Stimulated activated CD8-positive, alpha-beta memory T cell treated with anti-CD3 and anti-CD28 coated beads, Interleukin-15, amount 100 ng/mL, for 48 hours (primary cell): Measurements from ENCODE around the gene FADS2.

Experiments used
- DNase-seq, 2 donors: peaks; one replicate each; pipeline ENCODE4 v3.0.0-alpha.2; 2020; ENCODE audit warnings: low read depth in 2 of 2

FADS2 gene

DNA sequence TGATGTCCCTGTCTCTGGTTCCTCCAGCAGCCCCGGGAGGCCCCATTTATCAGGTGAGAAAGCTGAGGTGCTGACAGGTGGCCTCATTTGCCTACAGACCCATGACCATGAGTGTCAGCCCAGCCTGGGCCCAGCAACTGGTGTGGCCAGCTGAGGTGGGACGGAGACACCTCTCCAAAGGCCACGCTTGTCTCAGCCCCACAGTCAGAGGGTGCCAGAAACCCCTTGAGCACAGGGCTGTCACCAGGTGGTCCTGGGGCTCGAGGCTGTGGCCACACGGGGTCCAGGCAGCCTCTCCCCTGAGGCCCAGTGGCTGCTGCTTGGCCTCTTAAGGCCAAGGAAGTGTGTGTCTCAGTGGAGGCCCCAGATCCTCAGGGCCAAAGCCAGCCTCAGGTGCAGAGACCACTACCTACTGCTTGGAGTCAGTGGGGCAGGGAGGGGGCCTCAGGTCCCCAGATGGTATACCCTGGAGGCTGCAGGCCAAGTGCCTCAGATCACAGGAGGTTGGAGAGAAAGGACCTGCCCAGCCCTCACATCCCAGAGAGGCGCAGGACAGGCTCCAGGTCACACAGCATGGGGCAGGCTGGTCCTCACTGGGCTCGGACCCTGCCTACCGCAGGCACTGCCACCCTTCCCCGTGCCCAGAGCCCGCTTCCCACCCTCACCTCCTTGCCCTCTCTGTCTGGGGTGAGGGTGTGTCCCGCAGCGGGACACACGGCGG lies 77.9 kb downstream of the FADS2 start:
- DNase-seq: no peak

DNA sequence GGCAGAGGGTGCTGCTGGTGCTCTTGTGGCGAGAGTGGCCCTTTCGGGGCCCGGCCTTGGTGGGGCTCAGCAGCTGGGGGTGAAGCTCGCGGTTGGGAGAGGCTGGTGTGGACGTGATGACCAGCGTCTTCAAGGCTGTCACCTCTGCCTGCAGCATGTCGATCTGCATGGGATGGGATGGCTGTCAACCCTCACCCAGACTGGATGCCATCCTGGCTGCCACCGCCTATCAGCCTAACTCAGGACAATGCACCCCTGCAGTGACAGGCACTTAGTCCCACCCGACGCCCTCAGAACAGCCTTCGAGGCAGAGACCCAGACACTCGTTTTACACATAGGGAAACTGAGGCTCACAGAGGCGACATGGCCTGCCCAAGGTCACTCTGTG lies 78.4 kb downstream of the FADS2 start:
- DNase-seq: no peak

DNA sequence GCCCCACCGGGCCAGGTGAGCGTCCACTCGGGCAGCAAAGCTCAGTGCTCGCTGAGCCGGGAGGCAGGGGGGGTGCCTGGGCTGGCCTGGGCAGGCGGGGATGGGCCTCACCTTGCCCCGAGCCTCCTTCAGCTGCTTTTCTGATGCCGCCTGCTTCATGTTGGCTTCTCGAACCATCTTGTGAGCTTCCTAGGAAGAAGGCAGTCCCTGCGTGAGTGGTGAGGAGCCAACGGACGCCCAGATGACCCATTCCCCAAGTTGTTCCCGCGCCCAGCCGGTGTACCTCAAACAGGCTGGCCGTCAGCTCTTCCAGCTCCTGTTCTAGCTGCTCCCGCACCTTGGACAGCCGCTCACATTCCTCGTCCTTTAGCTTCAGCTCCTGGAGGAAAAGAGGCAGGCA lies 79.2 kb downstream of the FADS2 start:
- DNase-seq: no peak

DNA sequence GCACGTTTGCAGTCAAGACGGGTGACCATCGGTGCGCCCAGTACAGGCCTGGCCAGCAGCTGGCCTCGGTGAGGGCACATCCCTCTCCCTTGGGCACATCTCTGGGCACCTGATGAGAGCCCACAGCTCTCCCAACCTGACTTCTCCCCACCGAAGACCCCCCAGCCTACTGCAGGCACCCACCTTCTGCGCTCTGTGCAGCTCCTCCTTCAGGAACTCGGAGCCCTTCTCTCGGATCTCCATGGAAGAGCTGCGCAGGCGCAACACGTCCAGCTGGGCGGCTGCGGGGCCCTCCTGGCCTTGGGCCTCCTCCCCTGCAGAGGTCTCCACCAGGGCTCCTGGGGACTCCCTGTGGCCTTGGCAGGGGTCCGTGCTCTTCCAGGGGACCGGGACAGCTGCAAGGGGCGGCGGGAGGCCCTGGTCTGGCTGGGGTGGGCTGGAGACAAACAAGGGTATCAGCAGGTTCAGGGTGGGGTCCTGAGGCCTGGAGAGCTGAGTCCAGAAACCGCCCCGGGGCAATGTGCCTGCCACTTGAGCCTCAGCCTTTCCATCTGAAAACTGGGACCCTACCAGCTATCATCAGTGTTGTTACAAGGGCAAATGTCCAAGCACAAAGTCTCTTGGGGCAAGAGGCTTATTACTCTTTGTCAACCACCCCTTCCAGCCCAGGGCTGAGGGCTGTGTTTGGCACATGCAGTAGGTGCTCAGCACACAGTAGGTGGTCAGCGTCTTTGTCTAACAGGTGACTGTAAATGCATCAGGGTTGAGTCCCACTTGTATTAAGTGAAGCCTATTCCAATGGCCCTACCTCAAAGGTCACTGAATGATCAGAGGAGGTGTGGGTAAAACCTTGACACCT lies 80.0 kb downstream of the FADS2 start:
- no peak for DNase-seq

DNA sequence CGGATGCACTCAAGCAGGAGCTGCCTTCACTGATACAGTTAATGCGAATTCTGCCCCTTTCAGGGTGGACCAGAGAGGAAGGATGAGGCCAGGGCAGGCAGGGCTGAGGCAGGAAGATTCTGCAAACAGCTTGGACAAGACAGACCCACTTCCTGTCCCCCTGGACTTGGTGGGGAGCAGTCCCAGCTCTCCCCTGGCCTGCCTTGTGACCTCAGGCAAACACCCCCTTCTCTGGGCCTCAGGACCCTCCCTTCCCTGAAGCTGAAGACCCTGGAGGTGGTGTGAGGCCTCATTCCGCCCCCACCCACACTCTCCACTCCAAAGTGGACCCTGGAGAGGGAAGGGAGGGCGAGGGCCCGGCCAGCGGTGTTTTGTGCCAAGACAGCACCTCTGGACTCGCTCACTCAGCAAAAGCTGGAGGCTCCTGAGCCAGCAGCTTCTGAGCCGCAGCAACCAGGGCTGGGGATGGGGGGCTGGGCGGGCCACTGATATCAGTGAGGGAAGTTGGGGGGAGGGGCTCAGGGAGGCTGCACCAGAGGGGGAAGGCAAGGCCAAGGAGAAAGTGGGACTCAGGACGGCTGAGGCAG lies 80.7 kb downstream of the FADS2 start:
- DNase-seq: no peak

DNA sequence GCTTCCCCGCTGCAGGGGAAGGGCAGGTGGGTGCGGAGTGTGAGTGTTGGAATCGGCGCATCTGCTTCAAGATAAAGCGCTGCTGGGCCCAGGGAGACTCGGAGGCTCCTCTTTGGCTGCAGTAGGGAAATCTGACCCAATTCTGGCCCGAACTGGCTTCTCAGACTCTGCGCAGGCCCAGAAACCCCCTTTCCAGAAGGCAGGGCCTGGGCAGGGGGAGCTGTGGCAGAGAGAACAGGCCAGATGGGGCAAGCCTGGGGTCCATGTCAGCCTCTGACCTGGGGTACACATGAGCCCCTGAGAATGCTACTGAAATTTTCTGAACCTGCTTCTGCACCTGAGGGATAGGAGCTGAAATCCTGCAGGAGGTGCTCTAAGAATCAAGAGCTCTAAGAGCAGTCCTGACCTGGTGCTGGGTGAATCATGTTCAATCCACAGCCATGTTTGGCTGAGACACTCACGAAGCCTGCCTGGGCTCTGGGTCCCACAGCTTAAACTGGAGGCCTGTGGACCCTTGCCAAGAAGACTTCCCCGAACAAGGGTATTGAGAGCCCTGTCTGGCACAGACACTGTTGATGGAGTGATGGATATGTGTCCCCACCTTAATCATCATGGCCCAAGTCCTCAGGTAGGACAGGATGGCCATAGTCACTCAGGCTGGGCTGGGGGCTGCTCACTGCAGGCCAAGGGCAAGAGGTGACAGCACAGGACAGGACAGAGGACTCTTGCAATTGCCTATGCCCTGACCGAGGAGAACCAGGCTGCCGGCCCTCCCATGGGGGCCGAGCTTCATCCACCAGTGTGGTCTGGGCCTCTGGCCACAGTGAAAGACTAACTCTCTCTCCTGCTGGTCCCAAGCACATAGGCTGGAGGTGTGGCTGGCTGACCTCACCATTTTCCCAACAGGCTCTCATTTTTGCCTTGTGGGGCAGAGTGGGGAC lies 82.4 kb downstream of the FADS2 start:
- DNase-seq: no peak

DNA sequence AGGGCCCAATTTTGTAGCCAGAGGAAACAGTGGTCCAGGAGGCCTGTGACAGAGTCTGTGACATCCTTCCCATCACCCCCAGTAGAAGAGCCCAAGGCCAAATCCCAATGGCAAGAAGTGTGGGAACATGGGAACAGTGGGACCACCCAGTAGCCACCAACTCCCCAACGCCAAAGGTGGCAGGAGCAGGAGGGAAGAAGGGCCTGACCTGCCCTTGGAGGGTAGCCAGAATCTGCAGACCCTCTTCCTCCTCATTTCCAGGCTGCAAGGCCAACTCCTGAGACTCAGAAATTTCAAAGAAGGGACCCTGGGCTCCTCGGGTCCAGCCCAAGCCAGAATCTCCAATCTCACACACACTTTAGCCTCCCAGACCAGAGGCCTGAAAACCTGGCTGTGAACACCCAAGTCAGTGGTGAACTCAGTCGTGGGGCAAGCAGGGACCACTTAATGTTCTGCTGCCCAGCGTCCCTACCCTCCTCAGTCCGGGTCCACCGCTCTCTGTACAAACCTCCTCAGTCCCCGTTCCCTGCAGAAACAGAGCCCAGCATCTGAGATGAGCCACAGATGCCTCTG lies 83.1 kb downstream of the FADS2 start:
- DNase-seq: no peak

DNA sequence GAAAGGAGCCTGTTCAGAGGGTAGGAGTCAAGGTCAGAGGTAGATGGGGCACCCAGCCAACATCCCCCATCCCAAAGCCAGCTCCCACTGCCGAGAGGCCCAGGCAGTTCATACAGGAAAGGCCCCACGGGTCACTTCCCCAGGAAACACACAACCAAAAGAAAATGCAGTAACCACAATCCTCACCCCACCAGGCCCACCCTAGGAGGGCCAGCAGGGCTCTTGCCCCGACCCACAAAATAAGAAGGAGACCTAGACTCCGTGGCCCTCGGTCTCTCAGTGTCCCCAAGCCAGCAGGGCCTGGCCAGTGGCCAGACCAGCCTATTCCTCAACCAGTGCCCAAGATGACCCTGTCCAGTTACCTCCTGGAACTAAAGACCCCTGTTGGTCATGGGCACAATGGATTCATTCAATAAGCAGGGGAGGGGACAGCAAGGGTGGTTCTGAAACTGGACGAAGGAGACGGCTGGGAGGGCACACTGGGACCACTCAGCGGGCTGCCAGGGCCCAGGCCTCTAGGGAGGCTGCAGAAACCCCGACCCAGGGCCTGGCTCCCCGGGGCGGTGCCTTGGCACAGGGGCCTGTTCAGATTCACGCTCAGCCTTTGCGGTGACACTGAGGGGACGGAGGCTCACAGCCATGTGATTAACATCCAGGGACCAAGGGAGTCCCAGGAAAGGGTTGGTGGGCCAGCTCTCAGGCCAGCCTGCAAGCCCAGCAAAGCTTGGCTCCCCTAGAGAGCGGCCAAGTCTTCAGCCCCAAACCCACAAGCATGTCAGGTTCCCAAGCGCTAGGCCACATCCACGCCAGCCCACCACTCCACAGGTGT lies 83.8 kb downstream of the FADS2 start:
- DNase-seq: no peak

DNA sequence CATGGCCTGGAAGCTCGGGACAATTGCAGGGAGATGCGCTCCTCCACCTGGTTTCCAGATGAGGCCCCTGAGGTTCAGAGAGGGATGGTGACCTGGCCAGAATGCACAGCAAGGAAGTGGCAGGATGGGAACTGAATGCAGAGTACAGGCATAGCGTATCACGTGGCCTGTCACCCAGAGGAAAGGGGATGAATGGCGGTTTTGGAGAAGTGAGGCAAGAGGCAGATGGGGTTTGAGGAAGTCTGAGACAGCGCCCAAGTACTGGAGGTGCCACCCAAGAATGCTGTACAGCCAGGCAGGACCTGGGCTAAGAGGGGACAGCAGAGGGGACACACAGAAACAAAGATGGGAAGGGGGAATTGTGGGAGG lies 84.4 kb downstream of the FADS2 start:
- no peak for DNase-seq

DNA sequence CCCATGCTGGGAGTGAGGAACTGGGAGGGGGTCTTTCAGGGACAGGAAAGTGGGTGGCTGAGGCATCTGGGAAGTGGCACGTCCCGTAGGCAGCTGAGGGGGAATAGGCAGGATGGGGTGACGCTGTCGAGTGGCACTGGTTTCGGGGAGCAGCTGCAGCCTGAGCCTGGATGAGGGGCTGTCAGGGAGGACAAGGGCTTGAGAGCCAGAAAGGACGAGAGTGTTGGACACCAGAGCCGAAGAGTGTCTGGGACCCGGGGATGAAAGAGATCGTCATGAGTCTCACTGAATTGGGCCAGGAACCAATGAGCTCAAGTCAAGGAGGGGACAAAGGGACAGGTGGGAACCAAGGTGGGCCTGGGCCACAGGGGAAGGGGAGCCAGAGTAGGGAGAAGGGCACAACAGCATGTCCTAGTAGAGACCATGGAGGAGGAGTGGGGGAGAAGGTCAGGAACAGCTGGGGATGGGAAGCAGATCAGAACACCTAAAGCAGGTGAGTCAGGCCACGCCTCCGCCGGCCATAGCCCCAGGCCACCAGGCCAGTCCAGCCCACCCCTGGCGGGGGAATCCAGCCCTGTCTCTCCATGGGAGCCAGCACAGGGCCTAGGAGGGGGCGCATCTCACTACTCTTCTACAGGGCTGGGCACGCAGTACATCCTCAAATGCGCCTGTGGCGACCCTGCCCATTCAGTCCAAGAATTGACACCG lies 85.0 kb downstream of the FADS2 start:
- no peak for DNase-seq

DNA sequence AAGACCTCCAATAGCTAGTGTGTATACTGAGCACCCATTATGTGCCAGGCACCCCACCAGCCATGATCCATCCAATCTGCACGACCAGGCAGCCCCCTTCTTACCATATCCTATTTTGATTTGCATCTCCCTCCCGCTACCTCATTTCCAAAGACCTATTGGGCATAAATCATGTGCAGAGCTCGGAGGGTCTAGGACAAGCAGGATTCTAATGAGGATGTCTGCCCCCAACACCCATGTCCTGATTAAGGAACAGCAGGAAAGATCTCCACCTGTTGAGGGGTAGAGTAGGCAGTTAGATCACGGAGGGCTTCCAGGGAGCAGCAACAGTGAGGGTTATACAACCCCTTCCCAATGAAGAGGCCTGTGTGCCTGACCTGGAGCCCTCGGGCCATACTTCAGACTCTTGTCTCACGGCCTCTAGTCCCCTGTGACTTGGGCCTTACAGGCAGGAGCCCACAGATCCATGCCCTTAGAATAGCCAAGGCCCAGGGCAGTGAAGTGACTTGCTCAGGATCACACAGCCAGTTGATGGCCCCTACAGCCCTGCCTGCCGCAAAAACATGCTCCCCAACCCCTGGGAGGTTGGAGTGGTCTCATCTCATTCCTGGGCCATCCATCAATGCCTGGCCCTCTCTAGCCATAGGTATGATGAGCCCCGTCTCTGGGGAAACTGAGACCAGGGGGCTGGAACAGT lies 85.7 kb downstream of the FADS2 start:
- no peak for DNase-seq

DNA sequence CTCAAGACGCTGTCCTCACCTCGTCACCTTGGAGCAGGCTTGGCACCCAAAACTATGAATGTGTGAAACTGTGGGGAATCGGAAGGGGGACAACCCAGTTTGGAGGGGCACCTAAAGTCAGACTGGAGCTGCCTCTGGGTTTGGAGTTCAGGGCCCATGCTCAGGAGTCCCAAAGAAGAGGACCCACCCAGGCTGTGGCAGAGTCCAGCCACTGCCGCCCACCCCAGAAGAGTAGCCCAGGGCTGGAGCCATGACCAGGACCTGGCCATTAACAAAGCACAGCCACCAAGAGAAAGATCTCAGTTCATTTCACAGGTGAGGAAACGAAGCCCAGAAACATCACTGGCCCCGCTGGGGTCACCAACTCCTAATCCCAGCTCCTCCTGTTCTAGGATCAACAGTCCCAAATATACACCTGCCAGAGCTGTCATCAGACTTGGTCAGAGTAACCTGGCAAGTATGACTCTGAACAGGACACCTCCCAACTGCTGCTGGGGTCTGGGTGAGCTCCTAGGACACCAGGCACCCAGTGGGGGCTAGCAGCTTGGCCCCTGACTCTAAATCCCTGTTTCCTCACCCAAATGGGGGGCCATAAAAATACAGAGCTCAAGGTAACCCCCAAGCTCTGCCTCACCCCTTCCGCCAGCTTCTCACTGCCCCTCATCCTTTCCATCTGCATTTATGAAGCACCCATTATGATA lies 86.5 kb downstream of the FADS2 start:
- DNase-seq: no peak

DNA sequence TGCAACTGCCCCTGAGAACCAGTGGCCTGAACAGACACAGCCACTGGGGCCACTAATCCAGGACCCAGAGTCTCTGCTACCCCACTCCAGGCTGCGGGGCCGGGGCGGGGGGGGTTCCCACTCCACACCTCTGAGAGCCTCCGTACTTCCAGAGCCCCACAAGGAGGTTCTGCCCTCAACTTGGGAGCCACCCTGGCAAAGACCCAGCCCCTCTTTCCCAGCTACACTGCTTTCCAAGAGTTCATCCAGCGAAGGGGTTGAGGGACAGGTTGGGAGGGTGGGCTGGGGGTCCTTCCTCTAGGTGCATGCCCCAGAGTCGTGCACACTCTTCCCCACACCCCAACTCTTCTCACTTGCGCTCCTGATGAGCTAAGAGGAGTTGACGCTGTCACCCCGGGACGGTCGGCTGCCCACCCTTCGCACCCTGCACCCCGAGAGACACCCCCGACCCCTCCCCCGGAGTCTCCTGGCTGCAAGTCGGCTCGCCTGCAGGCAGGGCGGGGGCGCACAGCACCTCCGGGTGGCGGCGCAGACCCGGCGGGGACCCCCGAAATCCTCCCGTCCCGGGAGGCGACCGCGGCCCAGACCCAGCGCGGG lies 88.7 kb downstream of the FADS2 start:
- DNase-seq: no peak
